T-helper 2 cell treated with Interferon-gamma antibody and Interleukin-4, amounts not matched to agents 100 ng/mL and 5 ng/mL, for 36 hours (primary cell): Measurements from ENCODE around the gene ZNF221. TPM values are rescaled to one million over a fixed set of nuclear protein-coding genes. Genes with fewer than 3 reads are reported as not detected.

Experiments
- intact Hi-C: fragments of 100-400 bp; cut with micrococcal nuclease; formaldehyde crosslinking; loops from one replicate; pipeline ENCODE4 v1.15.1; 2023
- total RNA-seq: library from RNA; stranded (reverse); gene quantifications from 2 replicates; pipeline ENCODE4 v1.2.3, GENCODE V29; 2022

Gene ZNF221
- total RNA-seq, 1 donor from 2014 or later, result 0.77 TPM

DNA sequence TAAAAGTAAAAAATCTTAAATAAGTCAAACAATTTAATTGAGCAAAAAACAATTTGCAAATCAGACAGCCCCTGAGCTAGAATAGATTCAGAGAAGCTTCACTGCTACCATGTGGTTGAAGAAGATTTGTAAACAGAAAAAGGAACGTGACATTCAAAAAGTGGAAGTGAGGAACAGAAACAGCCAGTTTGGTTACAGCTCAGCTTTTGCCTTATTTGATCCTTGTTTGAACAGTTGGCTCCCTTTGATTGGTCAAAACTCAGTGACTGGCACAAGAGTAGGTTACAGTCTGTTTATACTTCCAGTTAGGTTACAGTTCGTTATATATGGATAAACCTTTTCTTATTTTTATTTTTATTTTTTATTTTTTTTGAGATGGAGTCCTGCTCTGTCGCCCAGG, 5.8 kb downstream of the ZNF221 start:
- intact Hi-C loops, result no loop called here

GRCh38 chr19:43957891-43958290, 6.9 kb downstream of the ZNF221 start:
- intact Hi-C loops, result no loop called here

- intact Hi-C loops, result no loop called here
Measured at GRCh38 chr19:43960411-43960810, 9.4 kb downstream of the ZNF221 start.

DNA sequence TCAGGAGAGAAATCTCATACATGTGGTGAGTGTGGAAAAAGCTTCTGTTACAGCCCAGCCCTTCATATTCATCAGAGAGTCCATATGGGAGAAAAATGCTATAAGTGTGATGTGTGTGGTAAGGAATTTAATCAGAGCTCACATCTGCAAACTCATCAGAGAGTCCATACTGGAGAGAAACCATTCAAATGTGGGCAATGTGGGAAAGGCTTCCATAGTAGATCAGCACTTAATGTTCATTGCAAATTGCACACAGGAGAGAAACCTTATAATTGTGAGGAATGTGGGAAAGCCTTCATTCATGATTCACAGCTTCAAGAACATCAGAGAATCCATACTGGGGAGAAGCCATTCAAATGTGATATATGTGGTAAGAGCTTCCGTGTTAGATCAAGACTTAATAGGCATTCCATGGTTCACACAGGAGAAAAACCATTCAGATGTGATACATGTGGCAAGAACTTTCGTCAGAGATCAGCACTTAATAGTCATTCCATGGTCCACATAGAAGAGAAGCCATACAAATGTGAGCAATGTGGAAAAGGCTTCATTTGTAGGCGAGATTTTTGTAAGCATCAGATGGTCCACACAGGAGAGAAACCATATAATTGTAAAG, 15.2 kb downstream of the ZNF221 start:
- intact Hi-C loops, result no loop called here

DNA sequence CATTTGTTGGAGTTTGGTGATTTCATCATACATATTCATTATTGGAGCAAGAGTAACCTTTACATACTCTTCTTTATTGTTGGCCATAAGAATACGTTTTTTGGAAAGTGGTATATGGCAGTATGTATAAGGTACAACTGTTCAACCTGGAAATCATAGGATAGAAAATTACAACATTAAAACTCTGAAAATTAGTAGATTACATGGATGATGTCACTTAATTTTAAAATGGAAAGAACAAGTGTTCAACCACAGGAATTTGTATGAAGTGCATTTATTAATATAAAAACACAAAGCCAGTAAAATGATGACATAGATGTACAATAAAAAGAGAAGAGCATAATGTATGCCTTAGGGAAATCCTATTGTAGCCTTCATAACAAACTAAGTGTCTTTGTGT, 25.7 kb downstream of the ZNF221 start:
- intact Hi-C loops, result no loop called here

DNA sequence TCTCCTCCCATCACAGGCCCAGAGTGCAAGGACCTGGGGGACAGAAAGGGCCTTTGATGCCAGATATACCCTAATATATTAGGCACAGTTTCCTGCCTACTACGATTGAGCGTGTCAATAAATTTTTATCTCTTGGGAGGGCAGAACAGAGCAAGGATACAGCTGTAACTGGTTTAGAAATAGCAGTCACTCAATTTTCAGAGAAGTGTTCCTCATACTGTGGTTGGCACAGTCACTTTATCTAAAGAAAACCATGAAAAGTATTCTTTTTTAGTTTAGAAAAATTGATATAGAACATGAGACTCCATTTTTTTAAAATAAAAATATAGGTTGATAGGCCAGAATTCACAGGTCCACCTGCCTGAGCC, 32.5 kb downstream of the ZNF221 start:
- intact Hi-C loops, result loop anchor here (5.0 kb wide), 1 partner anchor 129 kb away; the partner anchor contains the start of gene ZNF225

DNA sequence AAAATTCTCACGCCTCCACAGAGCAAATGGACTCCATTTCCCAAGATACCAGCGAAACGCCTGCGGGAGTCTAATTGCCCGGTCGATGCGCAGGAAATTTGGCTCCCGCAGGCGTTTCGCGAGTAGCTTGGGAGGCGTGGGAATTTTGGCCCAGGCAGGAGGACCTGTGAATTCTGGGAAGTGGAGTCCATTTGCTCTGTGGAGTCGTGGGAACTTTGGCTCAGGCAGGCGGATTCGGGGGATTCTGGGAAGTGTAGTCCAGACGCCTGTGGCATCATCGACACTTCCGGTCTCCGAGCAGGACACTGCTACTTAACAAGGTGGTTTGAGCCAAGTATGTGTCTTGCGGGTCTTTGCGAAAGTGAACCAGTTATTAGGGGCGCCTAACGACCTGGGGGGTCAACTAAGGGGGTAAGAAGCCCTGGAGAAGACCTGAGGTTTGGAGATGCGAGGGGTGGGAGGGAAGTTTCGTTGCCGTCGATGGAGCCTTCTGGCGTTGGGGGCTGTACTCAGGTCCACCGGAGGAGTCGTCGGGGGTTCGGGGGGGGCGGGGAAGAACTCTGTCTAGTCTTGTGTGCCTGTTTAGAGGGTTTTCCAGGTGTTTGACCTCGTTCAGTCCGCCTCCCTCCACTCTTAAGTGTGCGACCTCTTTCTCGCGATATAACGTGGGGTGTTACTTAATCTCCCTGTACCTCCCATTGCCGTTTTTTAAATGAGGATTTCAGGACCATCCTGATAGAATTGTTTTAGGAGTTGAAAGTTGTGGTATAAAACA, 33.1 kb downstream of the ZNF221 start, which contains the start of gene ZNF155:
ZNF155 (plus strand) TSS at position 277 of the 775 bp plus-strand sequence. CDS start 4,356 bp downstream, outside the sequence.
- intact Hi-C loops, result loop anchor here (1.0 to 5.0 kb wide), 6 partner anchors 18 to 516 kb away; partner anchors contain the start of genes ZNF180, ZNF222, ZNF225 and ZNF230

DNA sequence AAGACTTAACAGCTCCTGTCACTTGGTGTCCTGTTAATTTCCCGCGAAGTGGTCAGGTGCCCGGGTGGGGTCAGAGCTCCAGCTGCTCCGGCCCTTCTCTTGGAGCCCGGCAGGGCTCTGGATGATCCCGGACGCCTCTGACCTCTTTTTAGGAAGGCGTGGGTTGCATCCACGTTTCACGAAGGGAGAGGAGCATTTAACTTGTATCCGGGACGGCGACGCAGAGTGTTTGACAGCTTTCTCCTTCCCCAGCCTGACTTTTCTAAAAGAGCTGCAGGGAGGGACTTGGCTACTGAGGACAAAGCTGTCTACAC, 33.6 kb downstream of the ZNF221 start:
- intact Hi-C loops, result loop anchor here (1.0 to 5.0 kb wide), 6 partner anchors 18 to 516 kb away; partner anchors contain the start of genes ZNF180, ZNF222, ZNF225 and ZNF230

- intact Hi-C loops, result no loop called here
Measured at GRCh38 chr19:43997631-43998290, 46.7 kb downstream of the ZNF221 start.

DNA sequence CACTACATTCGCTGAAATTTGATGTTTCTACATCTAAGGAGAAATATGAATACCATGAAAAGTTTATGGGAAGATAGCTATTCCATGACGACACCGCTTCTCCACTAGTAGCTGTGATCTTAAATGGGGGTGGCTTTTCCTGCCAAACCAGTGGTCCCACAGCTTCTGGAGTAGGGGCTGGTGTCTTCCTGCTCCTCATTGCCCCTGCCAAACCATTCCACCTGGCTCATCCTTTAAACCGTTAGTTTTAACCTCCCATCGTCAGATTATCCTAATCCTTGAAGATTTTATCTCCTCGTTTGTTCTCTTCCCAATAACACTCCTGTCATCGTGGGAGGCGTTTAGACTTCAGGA, 51.2 kb downstream of the ZNF221 start:
- intact Hi-C loops, result loop anchor here (1.0 kb wide), 7 partner anchors 18 to 210 kb away; partner anchors contain the start of genes ZNF155, ZNF222, ZNF225 and ZNF227

DNA sequence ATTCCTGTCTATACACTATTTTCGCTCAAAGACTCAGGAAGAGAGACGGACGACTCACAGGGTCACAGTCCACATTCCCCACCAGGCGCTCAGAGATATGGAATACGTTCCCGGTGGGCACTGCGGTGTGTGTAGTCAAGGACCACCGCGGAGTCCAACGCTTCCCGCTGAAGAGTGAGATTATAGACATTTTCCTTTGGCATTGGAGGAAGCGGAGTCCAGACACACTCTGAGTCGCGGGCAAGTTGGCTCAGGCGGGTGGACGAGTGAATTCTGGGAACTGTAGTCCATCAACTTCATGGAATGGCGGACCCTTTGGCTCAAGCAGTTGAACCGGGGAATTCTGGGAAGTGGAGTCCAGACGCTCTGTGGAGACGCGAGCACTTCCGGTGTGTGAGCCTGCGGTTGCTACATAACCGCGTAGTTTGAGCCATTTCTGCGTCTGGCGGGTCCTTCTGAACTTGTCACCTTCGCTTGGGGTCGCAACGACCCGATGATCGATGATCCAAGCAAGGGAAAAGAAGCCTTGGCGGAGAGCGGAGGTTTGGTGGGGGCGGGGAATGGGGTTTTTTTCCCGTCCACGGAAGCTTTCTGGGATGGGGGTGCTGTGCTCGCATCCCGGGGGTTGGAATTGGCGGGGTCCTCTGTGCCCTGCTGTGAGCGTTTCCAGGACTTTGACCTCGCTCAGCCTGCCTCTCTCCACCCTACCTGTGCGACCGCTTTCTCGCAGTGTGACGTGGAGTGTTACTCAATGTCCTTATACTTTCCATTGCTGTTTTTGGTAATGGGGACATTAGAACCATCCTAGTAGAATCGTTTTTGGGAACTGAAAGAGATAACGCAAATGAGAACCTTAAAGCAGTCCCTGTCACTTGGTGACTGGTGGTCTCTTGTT, 51.8 kb downstream of the ZNF221 start, which contains the start of gene ZNF230:
ZNF230 (plus strand) TSS at position 392 of the 895 bp plus-strand sequence. CDS start 4,122 bp downstream, outside the sequence.
- intact Hi-C loops, result loop anchor here (1.0 kb wide), 7 partner anchors 19 to 209 kb away; partner anchors contain the start of genes ZNF155, ZNF222, ZNF225 and ZNF227

DNA sequence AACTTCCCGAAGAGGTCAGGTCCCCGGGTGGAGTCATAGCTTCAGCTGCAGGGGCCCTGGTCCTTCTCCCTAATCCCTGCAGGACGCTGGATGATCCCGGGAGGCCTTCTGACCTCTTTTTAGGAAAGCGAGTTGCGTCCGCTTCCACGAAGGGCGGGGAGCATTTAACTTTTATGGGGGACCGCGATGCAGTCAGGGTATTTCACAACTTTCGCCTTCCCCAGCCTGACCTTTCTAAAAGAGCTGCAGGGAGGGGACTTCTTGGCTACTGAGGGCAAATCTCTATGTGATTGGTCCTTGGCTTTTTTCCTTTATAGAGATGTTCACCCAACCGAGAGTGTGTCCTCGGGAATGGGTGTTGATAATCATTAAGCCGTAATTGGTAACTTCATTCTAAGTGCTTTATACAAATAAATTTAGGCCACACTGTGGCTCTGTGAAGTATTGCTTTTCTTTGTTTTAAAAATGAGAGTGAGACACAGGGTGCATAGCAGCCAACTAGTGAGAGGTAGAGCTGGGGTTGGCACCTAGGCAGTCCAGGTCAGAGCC, 52.5 kb downstream of the ZNF221 start:
- intact Hi-C loops, result no loop called here

DNA sequence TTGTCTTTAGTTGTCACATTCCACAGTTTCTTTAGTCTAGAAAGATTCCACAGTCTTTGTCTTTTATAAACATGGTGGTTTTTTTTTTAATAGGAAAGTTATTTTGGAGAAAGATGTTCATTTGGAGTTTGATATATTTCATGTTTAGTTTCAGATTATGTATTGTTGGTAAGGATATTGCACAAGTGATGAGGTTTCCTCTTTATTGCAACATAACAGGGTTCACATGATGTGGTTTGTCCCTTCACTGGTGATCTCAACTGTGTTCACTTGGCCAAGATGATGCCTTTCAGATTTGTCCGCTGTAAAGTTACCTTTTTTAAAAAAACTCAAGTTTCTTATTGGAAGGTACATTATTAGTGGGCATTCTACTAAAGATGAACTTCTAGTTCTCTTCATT, 54.9 kb downstream of the ZNF221 start:
- intact Hi-C loops, result no loop called here

GRCh38 chr19:44007473-44007872, 56.4 kb downstream of the ZNF221 start:
- intact Hi-C loops, result no loop called here

DNA sequence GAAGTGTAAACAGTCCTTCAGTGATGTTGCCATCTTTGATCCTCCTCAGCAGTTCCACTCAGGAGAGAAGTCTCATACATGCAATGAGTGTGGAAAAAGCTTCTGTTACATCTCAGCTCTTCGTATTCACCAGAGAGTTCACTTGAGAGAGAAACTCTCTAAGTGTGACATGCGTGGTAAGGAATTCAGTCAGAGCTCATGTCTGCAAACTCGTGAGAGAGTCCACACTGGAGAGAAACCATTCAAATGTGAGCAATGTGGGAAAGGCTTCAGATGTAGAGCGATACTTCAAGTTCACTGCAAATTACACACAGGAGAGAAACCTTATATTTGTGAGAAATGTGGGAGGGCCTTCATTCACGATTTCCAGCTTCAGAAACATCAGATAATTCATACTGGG, 59.4 kb downstream of the ZNF221 start:
- intact Hi-C loops, result no loop called here

Other genes starting within 250 kb of the ZNF221 start
- not detected in 2 replicates for gene IRGC, start 235.2 kb upstream of the ZNF221 start, total RNA-seq
- 71.9 and 73.9 TPM in 2 replicates for gene SMG9, start 196.3 kb upstream of the ZNF221 start, total RNA-seq
- gene KCNN4, start 170.3 kb upstream of the ZNF221 start, total RNA-seq, result 36.9 and 39.9 TPM in 2 replicates
- 0.45 and 0.57 TPM in 2 replicates for gene LYPD5, start 148.8 kb upstream of the ZNF221 start, total RNA-seq
- 6.9 and 7.8 TPM in 2 replicates for gene ZNF283, start 123.9 kb upstream of the ZNF221 start, total RNA-seq
- 1.2 and 1.5 TPM in 2 replicates for gene ZNF404, start 67.3 kb upstream of the ZNF221 start, total RNA-seq
- gene ZNF45, start 15.9 kb upstream of the ZNF221 start, total RNA-seq, result 13.9 and 14.4 TPM in 2 replicates
- 6.2 and 6.8 TPM in 2 replicates for gene ZNF155, start 33.0 kb downstream of the ZNF221 start, total RNA-seq
- 3.7 and 5.5 TPM in 2 replicates for gene ZNF230, start 51.7 kb downstream of the ZNF221 start, total RNA-seq
- gene ZNF222, start 74.2 kb downstream of the ZNF221 start, total RNA-seq, result 2.0 and 2.7 TPM in 2 replicates
- 0.25 and 0.27 TPM in 2 replicates for gene ZNF223, start 100.8 kb downstream of the ZNF221 start, total RNA-seq
- gene ZNF284, start 120.9 kb downstream of the ZNF221 start, total RNA-seq, result 1.4 and 2.0 TPM in 2 replicates
- gene ZNF224, start 143.1 kb downstream of the ZNF221 start, total RNA-seq, result 31.4 and 33.8 TPM in 2 replicates
- gene ZNF225, start 162.2 kb downstream of the ZNF221 start, total RNA-seq, result 4.3 and 5.4 TPM in 2 replicates
- gene ZNF234, start 190.3 kb downstream of the ZNF221 start, total RNA-seq, result 11.1 and 12.6 TPM in 2 replicates
- 13.7 and 14.2 TPM in 2 replicates for gene ZNF226, start 213.9 kb downstream of the ZNF221 start, total RNA-seq